Suprapubic skin (tissue), 4 donors: ENCODE measurements around the gene PPP2R1B. TPM values are rescaled to one million over a fixed set of nuclear protein-coding genes. Genes with fewer than 3 reads are reported as not detected.

ENCODE experiments used
- DNase-seq, 2 donors: peaks; one replicate each; pipeline ENCODE4 v3.0.0-alpha.2; 2019; ENCODE audit warnings: low spot score in 2 of 2
- H3K27ac ChIP-seq: fragments of 200-600 bp; sonication (generic); one replicate; pipeline ENCODE4 v1.5.1; 2019
- H3K27me3 ChIP-seq: fragments of 200-600 bp; sonication (generic); one replicate; pipeline ENCODE4 v1.5.1; 2019
- H3K36me3 ChIP-seq: fragments of 200-600 bp; sonication (generic); one replicate; pipeline ENCODE4 v1.5.1; 2019
- H3K4me1 ChIP-seq: fragments of 200-600 bp; sonication (generic); one replicate; pipeline ENCODE4 v1.5.1; 2019
- H3K4me3 ChIP-seq: fragments of 200-600 bp; sonication (generic); one replicate; pipeline ENCODE4 v1.5.1; 2019; ENCODE audit warnings: mild to moderate bottlenecking
- H3K9me3 ChIP-seq: fragments of 200-600 bp; sonication (generic); one replicate; pipeline ENCODE4 v1.5.1; 2019
- EP300 ChIP-seq: sonication (generic); formaldehyde crosslinking; IDR thresholded peaks from one replicate; pipeline ENCODE4 v1.6.1; 2017; ENCODE audit warnings: antibody characterized with exemption
- POLR2A ChIP-seq, 2 donors: fragments of 450-650 bp; IDR thresholded peaks; one replicate each; pipeline ENCODE4 v1.6.1; 2017; ENCODE audit warnings: antibody characterized with exemption in 2 of 2, mild to moderate bottlenecking in 2 of 2, moderate library complexity in 2 of 2
- POLR2AphosphoS5 ChIP-seq, 3 donors: sonication (generic); formaldehyde crosslinking; IDR thresholded peaks; one replicate each; pipeline ENCODE4 v1.6.1; 2017; ENCODE audit warnings: antibody characterized with exemption in 3 of 3
- WGBS: methylation state at CpG from one replicate; pipeline ENCODE4 v1.1.5; 2018; 5-methylcytosine and 5-hydroxymethylcytosine counted together
- total RNA-seq, 4 donors: library from RNA; depleted of rRNA; stranded (reverse); fragments of >200 nt; gene quantifications; one replicate each; pipeline ENCODE4 v1.1.0, GENCODE V29; 2016
- TF ChIP-seq, protein P1 (sequence below), 2 donors: fragments of 200-600 bp in 1 of 2; fragments of 450-650 bp in 1 of 2; sonication (generic) in 1 of 2; IDR thresholded peaks; one replicate each; pipeline ENCODE4 v1.5.1; 2016 to 2019; ENCODE audit warnings: antibody characterized with exemption in 2 of 2, mild to moderate bottlenecking in 1 of 2, moderate library complexity in 1 of 2

PPP2R1B gene
- total RNA-seq, 4 donors from 2014 or later, result 27.9 to 39.8 (median 31.8) TPM

DNA sequence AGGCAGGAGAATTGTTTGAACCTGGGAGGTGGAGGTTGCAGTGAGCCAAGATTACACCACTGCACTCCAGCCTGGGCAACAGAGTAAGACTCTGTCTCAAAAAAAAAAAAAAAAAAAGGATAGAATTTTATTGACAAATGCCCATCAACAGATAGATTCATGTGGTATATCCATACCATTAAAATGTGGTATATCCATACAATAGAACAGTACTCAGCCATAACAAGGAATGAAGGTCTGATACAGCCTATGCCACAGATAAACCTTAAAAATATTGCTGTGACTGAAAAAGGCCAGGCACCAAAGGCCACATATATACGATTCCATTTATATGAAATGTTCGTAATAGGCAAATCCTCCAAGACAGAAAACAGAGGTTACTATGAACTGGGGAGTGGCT lies 45.3 kb upstream of the PPP2R1B start:
- TF ChIP-seq POLR2A (IDR thresholded peaks at IDR 0.05) (no peak), EP300 (no peak), POLR2AphosphoS5 (IDR thresholded peaks at IDR 0.05) (no peak)
- TF ChIP-seq, protein P1, sequence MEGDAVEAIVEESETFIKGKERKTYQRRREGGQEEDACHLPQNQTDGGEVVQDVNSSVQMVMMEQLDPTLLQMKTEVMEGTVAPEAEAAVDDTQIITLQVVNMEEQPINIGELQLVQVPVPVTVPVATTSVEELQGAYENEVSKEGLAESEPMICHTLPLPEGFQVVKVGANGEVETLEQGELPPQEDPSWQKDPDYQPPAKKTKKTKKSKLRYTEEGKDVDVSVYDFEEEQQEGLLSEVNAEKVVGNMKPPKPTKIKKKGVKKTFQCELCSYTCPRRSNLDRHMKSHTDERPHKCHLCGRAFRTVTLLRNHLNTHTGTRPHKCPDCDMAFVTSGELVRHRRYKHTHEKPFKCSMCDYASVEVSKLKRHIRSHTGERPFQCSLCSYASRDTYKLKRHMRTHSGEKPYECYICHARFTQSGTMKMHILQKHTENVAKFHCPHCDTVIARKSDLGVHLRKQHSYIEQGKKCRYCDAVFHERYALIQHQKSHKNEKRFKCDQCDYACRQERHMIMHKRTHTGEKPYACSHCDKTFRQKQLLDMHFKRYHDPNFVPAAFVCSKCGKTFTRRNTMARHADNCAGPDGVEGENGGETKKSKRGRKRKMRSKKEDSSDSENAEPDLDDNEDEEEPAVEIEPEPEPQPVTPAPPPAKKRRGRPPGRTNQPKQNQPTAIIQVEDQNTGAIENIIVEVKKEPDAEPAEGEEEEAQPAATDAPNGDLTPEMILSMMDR (IDR thresholded peaks at IDR 0.05), result no peak
- DNase-seq, result no peak
- WGBS, result 100% methylated on average over 2 of the region's 2 CpGs
- Histone ChIP-seq H3K4me1 (no peaks in the 10 kb centered on the region), H3K9me3 (no peaks in the 10 kb centered on the region), H3K36me3 (peaks cover 26% of the 10 kb centered on the region), H3K4me3 (no peak overlapping the region), H3K27me3 (no peaks in the 10 kb centered on the region), H3K27ac (no peak overlapping the region)

DNA sequence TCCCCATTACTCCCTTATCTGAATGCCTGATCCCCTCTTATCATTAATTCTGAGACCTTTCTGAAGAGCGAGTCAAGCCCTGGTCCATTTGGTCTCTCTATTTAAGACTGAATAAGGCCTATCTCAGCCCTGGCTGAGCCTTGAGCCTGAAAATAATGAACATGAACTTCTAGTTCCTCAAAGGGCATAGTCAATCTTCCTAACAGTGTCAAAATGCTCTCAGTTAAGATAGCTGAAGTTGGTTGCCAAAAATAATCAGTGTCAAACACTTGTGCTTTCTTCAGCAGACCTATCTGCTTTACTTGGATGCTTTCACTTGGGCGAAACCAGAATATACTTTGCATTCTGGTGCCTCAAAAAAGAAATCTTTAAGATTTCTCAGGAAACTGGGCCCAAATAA lies 42.6 kb upstream of the PPP2R1B start:
- no peak overlapping the region for H3K4me3 ChIP-seq
- H3K27me3 ChIP-seq, result no peaks in the 10 kb centered on the region
- H3K27ac ChIP-seq, result no peak overlapping the region
- no peak for DNase-seq
- H3K9me3 ChIP-seq, result no peaks in the 10 kb centered on the region
- H3K36me3 ChIP-seq, result peaks cover 47% of the 10 kb centered on the region
- 97% methylated on average over 2 of the region's 2 CpGs for whole genome bisulfite sequencing
- TF ChIP-seq POLR2AphosphoS5 (IDR thresholded peaks at IDR 0.05) (no peak), POLR2A (IDR thresholded peaks at IDR 0.05) (no peak), EP300 (no peak)
- TF ChIP-seq, protein P1 (IDR thresholded peaks at IDR 0.05), result no peak
- H3K4me1 ChIP-seq, result no peaks in the 10 kb centered on the region

DNA sequence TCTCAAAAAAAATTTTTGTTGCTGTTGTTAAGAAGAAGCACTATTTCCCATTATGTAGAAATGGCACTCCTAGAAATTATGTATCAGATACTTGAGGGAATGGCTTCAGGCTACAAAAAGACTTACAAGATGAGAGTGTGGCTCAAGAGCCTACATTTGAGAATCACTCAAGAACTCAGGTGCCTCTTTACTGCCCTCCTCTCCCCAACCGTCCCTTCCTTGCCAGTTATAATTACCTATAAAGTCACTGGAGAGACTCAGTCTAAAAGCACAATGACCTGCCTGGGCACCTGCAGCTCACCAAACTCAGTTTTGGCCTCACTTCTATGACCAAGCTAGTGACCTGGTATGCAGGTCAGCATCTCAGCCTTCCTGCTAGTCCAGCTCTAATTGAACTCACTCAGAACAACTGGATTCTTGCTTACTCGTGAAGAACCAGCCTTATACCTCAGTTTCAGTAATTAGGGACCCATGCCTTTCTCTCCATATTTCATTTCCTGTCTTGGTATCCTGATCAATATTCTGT lies 41.9 kb upstream of the PPP2R1B start:
- Histone ChIP-seq H3K36me3 (peaks cover 47% of the 10 kb centered on the region), H3K27ac (no peak overlapping the region)
- DNase-seq, result no peak

DNA sequence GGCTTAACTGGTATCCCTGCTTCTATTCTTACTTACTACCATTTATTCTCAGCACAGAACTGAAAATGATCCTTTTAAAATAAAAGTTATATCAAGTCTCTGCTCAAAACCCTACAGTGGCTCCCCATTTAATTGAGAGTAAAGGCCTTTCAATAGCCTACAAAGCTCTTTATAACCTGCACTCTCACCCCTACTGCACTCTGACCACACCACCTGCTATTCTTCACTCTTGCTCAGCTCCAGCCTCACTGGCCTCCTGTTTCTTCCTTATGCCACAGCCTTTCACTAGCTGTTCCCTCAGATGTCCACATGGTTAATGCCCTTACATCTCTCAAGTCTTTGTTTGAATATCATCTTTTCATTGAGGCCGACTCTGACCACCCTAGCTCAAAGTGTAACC lies 40.9 kb upstream of the PPP2R1B start:
- Histone ChIP-seq H3K4me1 (no peaks in the 10 kb centered on the region), H3K36me3 (peaks cover 42% of the 10 kb centered on the region), H3K9me3 (no peaks in the 10 kb centered on the region), H3K27ac (no peak overlapping the region), H3K4me3 (no peak overlapping the region), H3K27me3 (no peaks in the 10 kb centered on the region)
- no peak for TF ChIP-seq POLR2A (IDR thresholded peaks at IDR 0.05)
- no peak for TF ChIP-seq POLR2AphosphoS5 (IDR thresholded peaks at IDR 0.05)
- TF ChIP-seq, protein P1 (IDR thresholded peaks at IDR 0.05), result no peak
- WGBS, result 91% methylated on average over 1 of the region's 1 CpG
- DNase-seq, result no peak

More for the DNA sequence above, 41.9 kb upstream of the PPP2R1B start:
- TF ChIP-seq POLR2AphosphoS5 (IDR thresholded peaks at IDR 0.05) (no peak), POLR2A (IDR thresholded peaks at IDR 0.05) (no peak), EP300 (no peak)
- TF ChIP-seq, protein P1 (IDR thresholded peaks at IDR 0.05), result no peak
- no peak overlapping the region for H3K4me3 ChIP-seq
- H3K9me3 ChIP-seq, result no peaks in the 10 kb centered on the region
- no peaks in the 10 kb centered on the region for H3K27me3 ChIP-seq
- H3K4me1 ChIP-seq, result no peaks in the 10 kb centered on the region
- 93% methylated on average over 2 of the region's 2 CpGs for WGBS

DNA sequence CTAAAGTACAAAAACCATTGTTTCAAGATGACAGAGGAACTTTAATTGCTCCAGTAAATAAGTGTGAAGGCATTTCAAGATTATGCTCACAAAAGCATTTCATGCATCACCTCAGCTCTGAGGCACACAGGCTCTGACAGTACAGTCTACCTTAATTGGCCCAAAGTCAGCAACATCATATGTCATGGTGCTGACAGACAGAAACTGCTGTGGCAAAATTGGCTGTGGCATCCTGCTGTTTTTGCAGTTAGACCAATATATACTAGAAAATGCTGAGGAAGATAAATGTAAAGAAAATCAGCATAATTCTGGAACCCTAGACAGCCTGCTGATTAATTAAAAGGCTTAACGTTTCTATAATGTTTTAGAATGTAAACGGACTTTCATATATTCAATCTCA lies 34.9 kb upstream of the PPP2R1B start:
- Histone ChIP-seq H3K4me1 (peaks cover 14% of the 10 kb centered on the region), H3K9me3 (no peaks in the 10 kb centered on the region), H3K27me3 (no peaks in the 10 kb centered on the region), H3K36me3 (peaks cover 22% of the 10 kb centered on the region), H3K27ac (no peak overlapping the region), H3K4me3 (no peak overlapping the region)
- TF ChIP-seq, protein P1 (IDR thresholded peaks at IDR 0.05), result no peak
- TF ChIP-seq EP300 (no peak), POLR2AphosphoS5 (IDR thresholded peaks at IDR 0.05) (no peak), POLR2A (IDR thresholded peaks at IDR 0.05) (no peak)
- no peak for DNase-seq
- WGBS, result 77% methylated on average over 2 of the region's 2 CpGs
